T-helper 2 cell treated with Interferon-gamma antibody and Interleukin-4, amounts not matched to agents 5 μg/mL and 100 μg/mL, for 36 hours (primary cell): ENCODE results near the gene TMED8.

ENCODE experiments used
- DNase-seq: peaks from one replicate; pipeline ENCODE4 v3.0.0; 2021; ENCODE audit warnings: low spot score
- H3K27ac Mint-ChIP-seq: one replicate; pipeline ENCODE4 v1.8.0; 2021; ENCODE audit warnings: mild to moderate bottlenecking, mixed read lengths
- H3K27me3 Mint-ChIP-seq: one replicate; pipeline ENCODE4 v1.8.0; 2021; ENCODE audit warnings: low read depth, mixed read lengths
- H3K36me3 Mint-ChIP-seq: one replicate; pipeline ENCODE4 v1.8.0; 2021; ENCODE audit warnings: low read depth, mixed read lengths
- H3K4me1 Mint-ChIP-seq: one replicate; pipeline ENCODE4 v1.8.0; 2021; ENCODE audit warnings: low read depth, mixed read lengths
- H3K4me3 Mint-ChIP-seq: one replicate; pipeline ENCODE4 v1.8.0; 2022; ENCODE audit warnings: mild to moderate bottlenecking, moderate library complexity, mixed read lengths
- H3K9me3 Mint-ChIP-seq: one replicate; pipeline ENCODE4 v1.8.0; 2021; ENCODE audit warnings: mixed read lengths

The TMED8 gene

DNA sequence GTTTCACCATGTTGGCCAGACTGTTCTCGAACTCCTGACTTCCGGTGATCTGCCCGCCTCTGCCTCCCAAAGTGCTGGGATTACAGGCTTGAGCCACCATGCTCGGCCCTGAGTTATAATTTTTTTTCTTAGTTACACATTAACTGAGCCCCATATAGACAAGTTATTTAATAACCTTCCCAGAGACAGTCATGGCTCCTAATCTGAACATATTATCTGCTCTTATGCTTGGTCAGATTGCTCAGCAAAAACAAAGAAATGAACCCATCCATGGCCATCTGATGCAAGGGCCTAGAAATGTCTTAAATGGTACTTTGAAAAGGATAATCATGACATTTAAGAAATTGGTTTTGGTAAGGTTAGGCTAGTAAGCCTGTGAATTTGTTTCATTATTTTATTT, 13.3 kb upstream of the TMED8 start:
- Mint-ChIP-seq H3K4me3 (no peak overlapping the region), H3K27me3 (no peaks in the 10 kb centered on the region), H3K36me3 (no peaks in the 10 kb centered on the region), H3K27ac (no peak overlapping the region), H3K4me1 (no peaks in the 10 kb centered on the region), H3K9me3 (no peaks in the 10 kb centered on the region)
- DNase-seq = no peak

DNA sequence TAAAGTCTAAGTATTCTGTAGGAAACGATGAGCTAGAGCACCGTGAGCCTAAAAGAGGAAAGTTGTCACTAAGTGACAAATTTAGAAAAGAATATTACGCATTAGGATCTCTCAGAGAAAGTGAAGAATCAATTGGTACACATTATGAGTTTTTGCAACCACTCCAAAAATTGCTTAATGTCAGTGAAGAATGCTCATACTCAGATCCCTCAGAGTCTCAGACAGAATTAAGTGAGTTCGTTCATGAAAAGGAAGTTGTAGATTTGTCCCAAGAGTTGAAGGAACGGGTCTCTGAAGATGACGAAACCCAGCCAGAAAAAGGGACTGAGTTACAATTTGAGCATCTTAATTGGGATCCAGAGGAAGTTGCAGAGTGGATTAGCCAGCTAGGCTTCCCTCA, 1.8 kb upstream of the TMED8 start:
- H3K27me3 Mint-ChIP-seq = peaks cover 6% of the 10 kb centered on the region
- peaks cover 17% of the 10 kb centered on the region for H3K36me3 Mint-ChIP-seq
- no peak overlapping the region for H3K4me3 Mint-ChIP-seq
- H3K27ac Mint-ChIP-seq = no peak overlapping the region
- peaks cover 20% of the 10 kb centered on the region for H3K4me1 Mint-ChIP-seq
- peaks cover 4% of the 10 kb centered on the region for H3K9me3 Mint-ChIP-seq
- DNase-seq = no peak

GRCh38 chr14:77377502-77377844, 579 bp upstream of the TMED8 start:
- Mint-ChIP-seq H3K4me3 (no peak overlapping the region), H3K27me3 (peaks cover 6% of the 10 kb centered on the region)

DNA sequence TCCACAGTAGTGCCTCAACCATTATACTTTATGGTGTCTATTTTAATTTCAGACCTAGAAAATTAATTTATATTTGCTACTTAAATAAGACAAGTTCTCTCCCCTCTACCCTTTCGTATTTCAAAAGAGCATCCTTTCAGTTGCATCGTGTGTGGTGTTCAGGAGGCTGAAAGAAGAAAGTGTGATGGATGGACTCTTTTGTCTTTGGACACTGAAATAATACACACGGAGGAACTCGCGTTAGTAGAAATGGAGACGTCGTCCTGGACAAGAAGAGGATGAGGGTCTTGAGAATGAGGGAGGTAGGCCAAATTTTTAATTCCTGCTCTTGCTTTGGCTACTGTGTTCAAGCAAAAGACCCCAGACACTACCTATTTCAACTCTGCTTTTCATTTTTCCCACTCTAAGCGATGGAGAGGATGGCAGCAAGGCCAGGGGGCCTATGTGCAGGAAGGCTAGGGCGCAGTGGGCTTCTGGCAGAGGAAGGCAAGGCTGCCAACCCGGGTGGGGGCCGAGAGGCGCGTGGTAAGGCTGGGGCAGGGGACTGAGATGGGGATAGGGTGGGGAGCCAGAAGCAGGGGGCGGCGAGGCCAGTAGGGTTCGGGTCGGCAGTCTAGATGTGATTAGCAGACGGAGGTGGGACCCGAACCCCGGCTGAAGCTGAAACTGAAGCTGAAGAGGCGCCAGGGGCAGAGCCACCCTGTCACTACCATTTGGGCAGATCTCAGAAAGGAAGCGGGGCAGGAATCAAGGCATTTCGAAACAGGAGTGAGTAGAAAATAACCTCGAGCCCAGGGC, 722 bp downstream of the TMED8 start:
- Mint-ChIP-seq H3K27ac (peak overlapping the region; percentile 91), H3K9me3 (peaks cover 4% of the 10 kb centered on the region), H3K4me1 (peaks cover 33% of the 10 kb centered on the region), H3K4me3 (peak overlapping the region; percentile 90), H3K27me3 (peaks cover 6% of the 10 kb centered on the region), H3K36me3 (peaks cover 28% of the 10 kb centered on the region)
- peak; percentile 30 for DNase-seq

More at GRCh38 chr14:77377502-77377844, 579 bp upstream of the TMED8 start:
- DNase-seq = no peak
- Mint-ChIP-seq H3K9me3 (peaks cover 4% of the 10 kb centered on the region), H3K27ac (no peak overlapping the region), H3K36me3 (peaks cover 27% of the 10 kb centered on the region), H3K4me1 (peaks cover 28% of the 10 kb centered on the region)

- peaks cover 28% of the 10 kb centered on the region for H3K36me3 Mint-ChIP-seq
- peaks cover 33% of the 10 kb centered on the region for H3K4me1 Mint-ChIP-seq
- DNase-seq = no peak
- H3K9me3 Mint-ChIP-seq = peaks cover 4% of the 10 kb centered on the region
- H3K27me3 Mint-ChIP-seq = peaks cover 2% of the 10 kb centered on the region
- peak overlapping the region; percentile 91 for H3K27ac Mint-ChIP-seq
- H3K4me3 Mint-ChIP-seq = peak overlapping the region; percentile 90
Measured at GRCh38 chr14:77375164-77375950, 1.5 kb downstream of the TMED8 start.

- no peaks in the 10 kb centered on the region for H3K27me3 Mint-ChIP-seq
- peak overlapping the region; percentile 31 for H3K27ac Mint-ChIP-seq
- no peak for DNase-seq
- peaks cover 4% of the 10 kb centered on the region for H3K9me3 Mint-ChIP-seq
- H3K36me3 Mint-ChIP-seq = peaks cover 28% of the 10 kb centered on the region
- peak overlapping the region; percentile 33 for H3K4me3 Mint-ChIP-seq
- peaks cover 44% of the 10 kb centered on the region for H3K4me1 Mint-ChIP-seq
Measured at GRCh38 chr14:77372304-77372841, 4.5 kb downstream of the TMED8 start.

DNA sequence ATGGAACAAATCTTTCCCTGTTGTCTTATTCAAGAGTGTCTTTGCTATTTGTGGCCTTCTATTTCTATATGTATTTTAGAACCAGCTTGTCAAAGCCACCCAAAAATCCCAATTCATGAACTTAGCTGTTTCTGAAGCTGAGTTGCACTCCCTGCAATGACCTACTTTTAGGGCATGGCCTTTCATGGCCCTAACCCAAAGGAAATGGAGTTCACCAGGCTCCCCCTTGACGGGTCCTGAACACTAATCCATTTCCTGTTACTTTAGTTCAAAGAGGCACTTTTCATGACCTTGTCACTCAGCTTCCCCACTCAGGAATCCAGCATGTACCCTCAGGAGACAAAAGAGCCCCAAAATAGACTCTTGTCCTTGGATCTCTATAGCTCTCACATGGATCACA, 7.6 kb downstream of the TMED8 start:
- Mint-ChIP-seq H3K27ac (peak overlapping the region; percentile 6), H3K36me3 (peaks cover 17% of the 10 kb centered on the region), H3K4me1 (peaks cover 27% of the 10 kb centered on the region), H3K27me3 (no peaks in the 10 kb centered on the region), H3K4me3 (no peak overlapping the region), H3K9me3 (peaks cover 4% of the 10 kb centered on the region)
- no peak for DNase-seq

DNA sequence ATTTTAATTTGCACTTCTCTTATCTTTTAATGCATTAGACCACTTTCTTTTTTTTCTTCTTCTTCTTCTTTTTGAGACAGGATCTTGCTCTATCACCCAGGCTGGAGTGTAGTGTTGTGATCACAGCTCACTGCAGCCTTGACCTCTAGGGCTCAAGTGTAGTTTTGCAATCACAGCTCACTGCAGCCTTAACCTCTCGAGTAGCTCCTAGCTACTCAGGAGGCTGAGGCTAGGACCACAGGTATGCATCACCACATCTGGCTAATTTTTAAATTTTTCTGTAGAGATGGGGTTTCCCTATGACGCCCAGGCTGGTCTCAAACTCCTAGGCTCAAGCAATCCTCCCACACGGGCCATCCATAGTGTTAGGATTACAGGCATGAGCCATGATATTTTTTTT, 12.7 kb downstream of the TMED8 start:
- DNase-seq = no peak
- no peaks in the 10 kb centered on the region for H3K9me3 Mint-ChIP-seq
- no peak overlapping the region for H3K27ac Mint-ChIP-seq
- peaks cover 6% of the 10 kb centered on the region for H3K4me1 Mint-ChIP-seq
- H3K27me3 Mint-ChIP-seq = no peaks in the 10 kb centered on the region
- no peak overlapping the region for H3K4me3 Mint-ChIP-seq
- H3K36me3 Mint-ChIP-seq = no peaks in the 10 kb centered on the region

DNA sequence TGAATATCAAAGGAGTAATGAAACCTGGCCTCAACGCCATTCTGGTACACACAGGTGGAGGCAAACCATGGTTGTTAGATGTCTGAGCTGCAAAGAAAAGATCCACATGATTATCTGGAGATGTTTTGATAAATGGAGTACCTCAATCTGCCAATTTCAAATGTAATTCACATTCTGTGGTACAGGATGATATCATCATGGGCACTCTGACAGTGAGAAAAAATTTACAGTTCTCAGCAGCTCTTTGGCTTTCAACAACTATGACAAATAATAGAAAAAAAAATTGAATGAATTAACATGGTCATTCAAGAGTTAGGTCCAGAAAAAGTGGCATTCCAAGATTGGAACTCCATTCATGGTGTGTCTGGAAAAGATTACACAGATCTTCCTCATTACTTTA, 17.3 kb downstream of the TMED8 start:
- Mint-ChIP-seq H3K9me3 (no peaks in the 10 kb centered on the region), H3K36me3 (no peaks in the 10 kb centered on the region), H3K4me3 (no peak overlapping the region), H3K4me1 (peaks cover 3% of the 10 kb centered on the region), H3K27me3 (no peaks in the 10 kb centered on the region), H3K27ac (no peak overlapping the region)
- no peak for DNase-seq

GRCh38 chr14:77356899-77357298, 20.0 kb downstream of the TMED8 start:
- Mint-ChIP-seq H3K9me3 (no peaks in the 10 kb centered on the region), H3K27ac (no peak overlapping the region), H3K4me1 (peaks cover 3% of the 10 kb centered on the region), H3K4me3 (no peak overlapping the region), H3K36me3 (no peaks in the 10 kb centered on the region), H3K27me3 (no peaks in the 10 kb centered on the region)
- DNase-seq = no peak

DNA sequence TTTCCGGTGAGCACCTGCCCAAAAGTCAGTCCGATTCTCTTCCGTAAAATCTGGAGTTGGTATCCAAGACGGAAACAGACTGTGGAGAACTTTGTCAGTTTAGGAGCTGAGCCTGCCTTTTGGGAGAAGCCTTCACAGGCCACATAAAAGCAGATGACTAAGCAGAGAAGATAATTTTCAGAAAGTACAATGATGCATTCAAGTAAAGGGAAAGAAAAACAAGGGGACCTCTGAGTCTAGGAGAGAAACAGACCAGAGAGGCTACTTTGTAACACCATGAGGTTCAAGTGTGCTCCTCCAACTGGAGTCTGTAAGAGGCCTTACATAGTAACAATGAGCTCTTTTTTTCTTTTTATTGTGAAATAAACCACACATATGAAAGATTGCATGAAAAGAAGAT, 21.1 kb downstream of the TMED8 start:
- Mint-ChIP-seq H3K4me1 (peaks cover 3% of the 10 kb centered on the region), H3K27me3 (no peaks in the 10 kb centered on the region), H3K9me3 (no peaks in the 10 kb centered on the region), H3K27ac (no peak overlapping the region), H3K4me3 (no peak overlapping the region), H3K36me3 (peaks cover 3% of the 10 kb centered on the region)
- no peak for DNase-seq

- Mint-ChIP-seq H3K4me1 (no peaks in the 10 kb centered on the region), H3K27ac (no peak overlapping the region), H3K36me3 (peaks cover 3% of the 10 kb centered on the region), H3K4me3 (no peak overlapping the region), H3K27me3 (no peaks in the 10 kb centered on the region), H3K9me3 (no peaks in the 10 kb centered on the region)
- DNase-seq = no peak
Measured at GRCh38 chr14:77353469-77354141, 23.3 kb downstream of the TMED8 start.

DNA sequence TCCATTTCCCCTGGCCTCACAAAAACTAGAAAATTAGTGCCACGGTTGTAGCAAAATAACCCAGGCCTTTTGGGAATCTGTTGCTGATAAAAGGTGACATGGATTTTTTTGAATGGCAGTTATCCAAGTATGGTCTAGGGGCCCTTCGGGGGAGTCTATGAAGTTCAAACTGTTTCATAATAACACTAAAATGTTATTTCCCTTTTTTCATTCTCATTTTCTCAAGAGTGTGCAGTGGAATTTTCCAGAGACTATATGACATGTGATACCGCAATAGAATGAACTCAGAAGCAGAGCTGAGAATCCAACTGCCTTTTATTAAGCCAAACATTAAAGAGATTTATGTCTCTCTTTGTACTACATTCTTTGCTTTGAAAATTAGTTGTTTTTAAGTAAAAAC, 29.1 kb downstream of the TMED8 start:
- no peak overlapping the region for H3K27ac Mint-ChIP-seq
- H3K36me3 Mint-ChIP-seq = peaks cover 8% of the 10 kb centered on the region
- no peaks in the 10 kb centered on the region for H3K9me3 Mint-ChIP-seq
- no peaks in the 10 kb centered on the region for H3K27me3 Mint-ChIP-seq
- no peaks in the 10 kb centered on the region for H3K4me1 Mint-ChIP-seq
- no peak overlapping the region for H3K4me3 Mint-ChIP-seq
- no peak for DNase-seq

GRCh38 chr14:77346495-77346894, 30.4 kb downstream of the TMED8 start:
- Mint-ChIP-seq H3K4me3 (no peak overlapping the region), H3K27me3 (no peaks in the 10 kb centered on the region), H3K36me3 (peaks cover 7% of the 10 kb centered on the region), H3K27ac (no peak overlapping the region), H3K4me1 (no peaks in the 10 kb centered on the region), H3K9me3 (no peaks in the 10 kb centered on the region)
- DNase-seq = no peak
